GM21381 (cell line): ENCODE measurements around the gene ADCK1.
"Not testable (repeated sequence)": the region's sequence is repeated elsewhere in the genome, so short reads cannot be mapped to it uniquely, and the experiment has no call there.

ENCODE experiments used
- ATAC-seq: cut with Tn5 transposase; IDR thresholded peaks from one replicate; pipeline ENCODE4 v1.9.1; 2021; ENCODE audit warnings: mild to moderate bottlenecking, moderate library complexity; ENCODE audit not compliant: unreplicated experiment

Gene ADCK1

DNA sequence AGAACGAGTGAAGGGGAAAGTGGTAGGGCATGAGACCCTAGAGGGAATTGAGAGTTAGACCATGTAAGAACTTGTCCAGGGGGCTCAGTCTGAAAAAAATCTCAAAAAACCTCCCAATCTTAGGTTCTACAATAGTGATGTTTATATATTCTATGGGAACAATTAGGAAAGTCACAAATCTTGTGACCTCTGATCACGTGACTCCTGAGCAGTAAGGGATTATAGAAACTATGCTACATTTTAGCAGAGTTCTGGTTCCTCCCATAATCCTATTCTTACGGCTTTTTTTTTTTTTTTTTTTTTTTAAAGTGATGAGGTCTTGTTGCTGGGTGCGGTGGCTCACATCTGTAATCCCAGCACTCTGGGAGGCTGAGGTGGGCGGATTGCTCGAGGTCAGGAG is 5.8 kb downstream of the ADCK1 start:
- no peak for ATAC-seq

DNA sequence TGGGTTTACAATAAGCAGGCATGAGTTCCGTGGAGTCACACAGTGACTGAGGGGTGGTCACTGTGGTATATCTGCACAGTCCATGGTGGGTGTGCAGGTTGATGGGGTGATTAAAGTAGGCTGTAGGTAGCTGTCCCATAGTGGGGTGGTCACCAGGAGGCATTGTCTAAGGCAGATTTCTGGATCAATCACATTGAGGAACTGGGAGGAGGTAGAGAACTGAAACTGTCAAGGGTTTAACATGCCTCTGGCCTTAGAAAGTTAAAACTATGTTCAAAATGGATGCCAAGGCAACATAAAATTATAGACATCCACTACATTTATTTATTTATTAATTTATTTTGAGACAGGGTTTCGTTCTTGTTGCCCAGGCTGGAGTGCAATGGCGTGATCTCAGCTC is 8.3 kb downstream of the ADCK1 start:
- no peak for ATAC-seq

DNA sequence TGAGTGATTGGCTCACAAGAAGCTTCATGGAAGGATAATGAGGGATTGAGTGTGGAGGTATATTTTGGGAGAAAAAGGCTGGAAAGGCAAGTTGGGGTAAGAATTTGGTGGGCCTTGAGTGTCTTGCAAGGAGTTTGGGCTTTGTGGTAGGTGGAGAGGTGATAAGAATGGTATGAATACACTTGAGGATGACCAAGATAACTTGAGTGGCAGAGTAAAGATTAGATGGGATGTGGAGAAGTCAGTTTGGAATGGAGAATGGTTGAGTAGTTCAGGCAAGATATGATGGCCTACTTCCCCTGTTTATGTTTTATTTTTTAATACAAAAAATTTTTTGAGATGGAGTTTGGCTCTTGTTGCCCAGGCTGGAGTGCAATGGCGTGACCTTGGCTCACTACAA is 9.1 kb downstream of the ADCK1 start:
- no peak for ATAC-seq

DNA sequence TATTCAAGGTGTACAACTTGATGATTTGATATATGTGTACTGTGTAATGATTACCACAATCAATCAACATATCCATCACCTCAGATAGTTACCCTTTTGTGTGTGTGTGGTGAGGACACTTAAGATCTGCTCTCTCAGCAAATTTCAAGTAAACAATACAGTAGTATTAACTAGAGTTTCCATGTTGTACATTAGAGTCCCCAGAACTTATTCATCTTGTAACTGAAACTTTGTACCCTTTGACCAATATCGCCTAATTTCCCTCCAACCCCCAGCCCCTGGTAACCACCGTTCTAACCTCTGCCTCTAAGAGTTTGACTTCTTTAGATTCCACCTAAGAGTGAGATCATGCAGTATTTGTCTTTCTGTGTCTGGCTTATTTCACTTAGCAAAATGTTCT is 12.1 kb downstream of the ADCK1 start:
- no peak for ATAC-seq

DNA sequence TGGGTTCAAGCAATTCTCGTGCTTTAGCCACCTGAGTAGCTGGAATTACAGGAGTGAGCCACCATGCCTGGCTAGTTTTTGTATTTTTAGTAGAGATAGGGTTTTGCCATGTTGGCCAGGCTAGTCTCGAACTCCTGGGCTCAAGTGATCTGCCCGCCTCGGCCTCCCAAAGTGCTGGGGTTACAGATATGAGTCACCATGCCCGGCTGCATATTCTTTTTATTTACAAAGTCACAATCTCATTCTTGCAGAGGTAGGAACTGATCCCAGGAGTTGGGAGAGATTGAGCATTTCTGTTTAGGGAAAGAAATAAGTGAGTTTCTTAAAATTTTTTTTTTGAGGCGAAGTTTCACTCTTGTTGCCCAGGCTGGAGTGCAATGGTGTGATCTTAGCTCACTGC is 12.8 kb downstream of the ADCK1 start:
- ATAC-seq = not testable (repeated sequence)

DNA sequence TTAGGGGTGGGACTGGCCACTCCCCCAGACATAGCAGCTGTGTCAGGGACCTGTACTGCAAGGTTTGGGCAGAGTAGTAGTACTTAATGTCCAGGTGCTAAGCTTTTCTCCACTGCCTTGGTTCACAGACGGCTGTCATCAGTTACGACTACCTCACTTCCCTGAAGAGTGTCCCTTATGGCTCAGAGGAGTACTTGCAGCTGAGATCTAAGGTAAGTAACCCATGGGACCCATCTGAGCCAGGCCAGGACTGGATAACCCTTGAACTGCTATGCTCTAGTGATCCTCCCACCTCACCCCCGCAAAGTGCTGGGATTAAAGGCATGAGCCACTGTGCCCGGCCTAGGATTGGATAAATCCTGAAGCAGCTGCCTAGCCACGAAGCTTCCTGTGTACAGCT is 22.4 kb downstream of the ADCK1 start:
- ATAC-seq = no peak

DNA sequence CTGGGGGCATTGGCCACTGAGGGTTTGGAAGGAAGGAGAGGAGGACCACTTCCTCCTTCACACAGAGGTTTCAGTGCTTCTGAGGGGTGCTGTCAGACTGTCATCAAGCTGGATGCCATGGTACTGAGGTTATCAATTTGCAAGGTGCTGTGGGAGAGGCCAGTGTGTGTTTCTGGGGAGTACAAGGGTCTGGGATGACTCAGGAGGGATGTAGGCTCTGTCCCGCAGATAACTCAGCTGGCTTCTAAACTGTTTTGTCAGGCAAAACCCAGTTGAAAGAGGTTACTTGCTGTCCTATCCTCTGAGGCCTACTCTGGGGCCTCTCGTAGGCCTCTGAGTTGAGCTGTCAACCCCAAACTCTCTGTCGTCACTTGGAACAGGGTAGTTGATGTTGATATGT is 22.8 kb downstream of the ADCK1 start:
- no peak for ATAC-seq

DNA sequence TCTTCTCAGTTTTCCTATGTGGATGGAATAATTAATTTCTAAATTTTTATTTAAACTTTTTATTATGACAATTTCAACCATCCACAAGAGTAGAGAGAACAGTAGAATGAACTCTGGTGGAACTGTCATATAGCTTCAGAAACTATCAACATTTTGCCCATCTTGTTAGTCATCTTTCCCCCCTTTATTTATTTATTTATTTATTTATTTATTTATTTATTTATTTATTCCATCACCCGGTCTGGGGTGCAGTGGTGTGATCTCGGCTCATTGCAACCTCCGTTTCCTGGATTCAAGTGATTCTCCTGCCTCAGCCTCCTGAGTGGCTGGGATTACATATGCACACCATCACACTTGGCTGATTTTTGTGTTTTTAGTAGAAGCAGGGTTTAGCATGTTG is 23.5 kb downstream of the ADCK1 start:
- no peak for ATAC-seq

DNA sequence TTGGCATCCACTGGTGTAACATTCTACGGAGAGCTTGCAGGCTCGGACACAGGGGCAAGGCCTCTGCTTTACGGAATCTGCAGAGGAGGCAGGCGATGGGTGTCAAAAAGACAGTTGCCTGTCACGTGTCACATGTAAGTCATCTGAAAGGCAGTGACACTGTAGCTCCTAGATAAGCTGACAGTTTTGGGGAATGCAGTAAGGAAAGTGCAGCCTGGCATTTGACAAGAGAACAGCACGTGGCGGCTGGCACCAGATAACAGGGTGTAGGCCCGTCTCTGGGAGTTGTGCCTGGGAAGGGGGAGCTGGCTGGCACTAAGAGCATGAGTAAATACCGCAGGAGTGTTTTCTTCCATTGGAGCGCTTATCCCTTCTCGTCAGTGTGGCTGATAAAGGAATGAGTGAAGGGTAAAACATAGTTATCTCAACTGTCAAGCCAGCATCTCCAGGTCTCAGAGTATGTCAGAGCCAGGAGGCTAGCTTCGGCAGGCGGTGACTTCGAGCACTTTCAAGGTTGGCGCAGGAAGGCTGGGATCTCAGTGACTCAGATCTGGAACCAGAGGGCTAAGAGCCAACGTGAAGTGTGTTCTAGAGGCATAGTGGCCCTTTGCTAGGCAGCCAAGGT is 26.1 kb downstream of the ADCK1 start:
- no peak for ATAC-seq

DNA sequence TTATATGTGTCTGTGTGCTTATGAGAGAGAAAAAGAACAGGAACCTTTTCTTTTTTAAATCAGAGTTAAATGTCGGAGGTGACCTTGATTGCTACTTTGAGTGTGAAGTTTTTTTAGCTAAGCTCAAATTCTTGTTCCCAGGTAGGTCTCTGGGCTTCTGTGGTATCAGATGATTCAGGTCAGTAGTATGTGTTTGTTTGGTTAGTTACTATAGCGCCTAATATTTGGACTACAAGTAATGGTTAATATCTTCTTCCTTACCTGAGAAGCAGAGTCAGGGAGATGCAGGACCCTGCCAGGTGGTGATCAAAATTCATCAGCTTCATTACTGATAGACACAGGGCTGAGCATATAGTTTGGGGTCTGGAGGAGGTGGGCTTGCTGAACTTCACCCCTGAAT is 30.8 kb downstream of the ADCK1 start:
- ATAC-seq = no peak

DNA sequence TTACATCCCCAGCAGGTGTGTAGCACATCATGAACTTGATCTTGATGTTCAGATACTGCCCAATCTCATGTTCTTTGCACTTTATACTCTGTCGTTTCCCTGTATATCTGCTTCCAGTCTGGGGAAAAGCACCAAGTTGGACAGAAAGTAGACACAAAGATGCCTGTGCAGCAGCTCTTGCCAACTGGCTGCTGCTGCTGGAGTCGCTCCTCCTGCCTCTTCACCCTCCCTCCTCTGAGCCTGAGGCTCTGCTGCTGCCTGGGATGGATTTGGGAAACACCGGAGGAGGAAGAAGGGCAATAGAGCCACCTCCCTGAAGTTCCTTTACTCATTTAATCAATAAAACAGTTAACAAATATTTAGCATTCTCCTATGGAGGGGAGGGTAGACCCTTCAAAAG is 32.4 kb downstream of the ADCK1 start:
- ATAC-seq = no peak

DNA sequence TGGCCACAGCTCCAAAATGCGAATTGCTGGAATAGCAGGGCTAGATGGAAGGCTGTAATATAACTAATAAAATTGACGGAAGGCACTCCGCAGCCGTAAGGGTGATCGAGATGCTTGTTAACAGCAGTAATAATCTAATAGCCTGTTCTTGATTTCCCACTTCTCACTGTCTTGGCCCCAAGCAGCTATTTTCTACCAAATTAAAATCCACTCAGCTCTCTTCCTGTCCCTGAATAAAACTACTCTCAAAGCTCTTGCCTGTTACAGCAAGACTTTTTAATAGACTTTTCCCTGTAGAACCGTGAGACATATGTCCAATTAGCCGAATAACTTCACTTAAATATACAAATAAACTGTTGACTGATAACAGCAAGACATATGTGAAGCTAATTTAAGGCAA is 38.0 kb downstream of the ADCK1 start:
- no peak for ATAC-seq

DNA sequence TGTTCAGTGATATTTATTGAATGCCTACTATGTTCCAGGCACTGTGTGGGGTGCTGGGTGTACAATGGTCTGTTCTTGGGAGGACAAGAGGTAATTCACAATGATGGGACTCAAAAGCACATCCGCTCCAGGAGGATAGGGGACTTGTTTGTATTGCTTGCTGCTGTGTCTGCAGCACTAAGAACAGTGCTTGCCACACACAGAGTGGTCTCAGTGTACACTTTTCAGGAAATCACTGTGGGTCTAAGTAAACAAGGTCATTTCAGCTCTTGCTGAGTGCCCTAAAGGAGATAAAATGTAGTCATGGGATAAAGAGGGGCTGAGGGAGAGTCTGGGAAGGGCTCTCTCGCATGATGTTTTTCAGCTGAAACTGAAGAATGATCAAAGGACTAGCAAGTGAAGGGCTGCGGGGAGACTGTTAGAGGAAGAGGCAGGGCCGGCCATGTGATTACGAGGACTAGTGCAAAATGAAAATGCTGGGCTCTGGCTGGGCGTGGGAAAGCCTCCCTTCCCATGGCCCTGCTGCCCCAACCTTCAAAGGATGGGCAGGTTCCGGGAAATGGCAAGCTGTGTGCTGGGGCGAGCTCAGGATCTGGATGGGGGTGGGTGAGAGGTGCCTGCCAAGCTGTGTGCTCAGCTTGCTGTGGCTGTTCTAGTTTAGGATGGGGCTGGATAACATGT is 39.1 kb downstream of the ADCK1 start:
- ATAC-seq = no peak

DNA sequence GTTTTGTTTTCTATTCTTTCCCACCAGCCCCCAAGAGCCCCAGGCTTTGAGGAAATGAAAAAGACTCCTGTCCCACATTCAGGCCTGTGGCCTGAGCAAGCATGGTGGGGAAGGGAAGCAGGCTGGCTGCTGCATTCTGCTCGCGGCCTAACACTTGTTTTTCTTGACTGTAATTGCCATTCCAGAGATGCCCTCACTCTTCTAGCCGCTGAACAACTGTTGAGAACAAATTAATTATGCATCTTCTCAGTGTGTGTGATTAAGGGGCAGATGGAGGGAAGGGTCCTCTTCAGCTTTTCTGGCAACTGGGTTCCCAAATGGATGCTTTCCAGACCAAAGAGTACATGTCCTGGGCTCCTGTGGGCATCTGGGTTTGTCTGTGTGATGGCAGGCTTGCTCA is 43.3 kb downstream of the ADCK1 start:
- ATAC-seq = no peak

DNA sequence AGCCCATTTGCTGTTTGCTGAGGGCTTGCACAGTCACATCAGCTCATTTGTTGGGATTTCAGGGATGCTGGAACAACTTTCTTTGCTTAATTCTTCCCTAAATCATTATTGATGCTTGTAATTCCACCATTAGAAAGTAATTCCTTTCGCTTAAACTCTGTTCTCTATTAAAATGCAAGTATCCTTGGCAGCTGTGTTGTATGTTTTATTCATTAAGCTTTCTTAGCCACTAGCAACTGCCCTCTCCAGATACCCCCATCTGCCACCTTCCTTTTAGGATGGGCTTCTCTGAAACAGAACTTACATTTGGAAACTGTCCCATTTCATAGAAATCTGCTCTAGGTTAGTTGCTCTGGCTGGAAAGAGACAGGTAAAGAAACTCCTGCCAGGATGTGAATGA is 43.7 kb downstream of the ADCK1 start:
- no peak for ATAC-seq

DNA sequence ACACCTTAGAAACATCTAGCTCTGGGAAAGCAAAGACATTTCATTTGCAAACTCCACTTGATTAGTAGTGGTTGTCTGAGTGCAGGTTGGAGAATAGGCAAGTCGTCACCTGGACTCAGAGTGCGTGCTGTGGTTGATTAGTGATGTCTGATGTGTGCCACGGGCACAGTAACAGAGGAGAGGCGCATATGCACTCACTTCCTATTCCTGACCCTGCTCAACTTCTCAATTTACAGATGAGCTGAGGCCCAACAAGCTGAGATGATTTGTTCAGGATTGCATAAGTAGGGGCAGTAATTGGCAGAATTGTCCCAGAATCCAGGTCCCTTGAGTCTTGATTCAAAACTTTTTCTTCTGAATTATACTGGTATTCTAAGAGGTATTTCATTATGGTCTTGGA is 44.9 kb downstream of the ADCK1 start:
- ATAC-seq = no peak

DNA sequence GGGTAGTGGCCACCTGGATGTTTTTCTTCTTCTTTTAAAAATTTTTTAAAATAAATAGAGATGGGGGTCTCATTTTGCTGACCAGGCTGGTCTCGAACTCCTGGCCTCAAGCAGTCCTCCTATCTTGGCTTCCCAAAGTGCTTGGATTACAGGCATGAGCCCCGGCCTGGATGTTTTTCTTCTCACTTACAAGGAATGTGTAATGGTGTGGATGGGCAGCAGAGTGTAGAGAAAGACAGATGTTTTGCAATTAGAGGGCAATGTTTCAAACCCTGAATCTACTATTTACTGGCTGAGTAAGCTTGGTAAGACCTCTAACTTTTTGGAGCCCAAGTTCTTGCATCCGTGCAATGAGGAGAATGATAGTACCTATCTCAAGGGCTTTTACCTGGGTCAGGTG is 48.1 kb downstream of the ADCK1 start:
- ATAC-seq = no peak

DNA sequence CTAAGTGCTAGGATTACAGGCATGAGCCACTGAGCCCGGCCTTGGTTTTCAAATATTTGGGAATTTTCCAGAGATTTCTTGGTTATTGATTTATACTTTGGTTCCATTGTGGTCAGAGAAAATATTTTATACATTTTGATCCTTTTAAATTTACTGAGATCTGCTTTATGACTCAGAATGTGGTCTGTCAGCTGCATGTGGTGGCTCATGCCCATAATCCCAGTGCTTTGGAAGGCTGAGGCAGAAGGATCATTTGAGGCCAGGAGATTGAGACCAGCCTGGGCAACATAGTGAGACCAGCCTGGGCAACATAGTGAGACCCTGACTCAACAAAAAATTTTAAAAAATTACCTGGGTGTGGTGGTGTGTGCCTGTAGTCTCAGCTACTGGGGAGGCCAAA is 49.8 kb downstream of the ADCK1 start:
- ATAC-seq = no peak

DNA sequence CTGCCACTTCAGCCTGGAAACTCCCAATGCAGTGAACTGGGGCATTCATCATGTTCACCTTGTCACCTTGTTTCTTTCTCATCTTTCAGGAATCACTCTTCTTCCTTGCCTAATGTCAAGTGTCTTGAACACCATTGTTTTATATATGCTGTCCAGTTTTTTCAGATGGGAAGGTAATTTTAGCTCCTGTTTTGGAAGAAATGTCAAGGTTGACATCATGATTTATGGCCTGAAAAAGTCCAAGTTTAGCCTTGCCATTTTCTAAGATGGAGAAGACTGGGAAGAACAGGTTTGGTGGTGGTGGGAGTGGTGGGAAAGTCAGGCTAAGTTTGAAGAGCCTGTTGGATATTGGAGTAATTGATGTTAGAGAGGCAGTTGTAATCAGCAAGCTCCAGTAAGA is 54.0 kb downstream of the ADCK1 start:
- no peak for ATAC-seq

DNA sequence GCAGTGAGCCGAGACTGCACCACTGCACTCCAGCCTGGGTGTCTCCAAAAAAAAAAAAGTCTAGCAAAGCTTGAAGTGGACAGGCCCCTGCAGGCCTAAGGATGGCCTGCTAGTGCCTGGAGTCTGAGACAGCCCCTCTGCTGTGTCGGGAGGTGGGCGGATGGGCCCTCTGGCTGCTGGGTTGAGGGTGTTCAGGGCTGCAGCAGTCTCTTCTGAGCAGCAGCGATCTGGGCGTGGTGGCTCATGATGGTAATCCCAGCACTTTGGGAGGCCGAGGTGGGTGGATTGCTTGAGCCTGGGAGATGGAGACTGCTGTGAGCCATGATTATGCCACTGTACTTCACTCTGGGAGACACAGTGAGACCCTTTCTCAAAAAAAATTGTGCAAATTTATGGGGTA is 57.0 kb downstream of the ADCK1 start:
- ATAC-seq = no peak

DNA sequence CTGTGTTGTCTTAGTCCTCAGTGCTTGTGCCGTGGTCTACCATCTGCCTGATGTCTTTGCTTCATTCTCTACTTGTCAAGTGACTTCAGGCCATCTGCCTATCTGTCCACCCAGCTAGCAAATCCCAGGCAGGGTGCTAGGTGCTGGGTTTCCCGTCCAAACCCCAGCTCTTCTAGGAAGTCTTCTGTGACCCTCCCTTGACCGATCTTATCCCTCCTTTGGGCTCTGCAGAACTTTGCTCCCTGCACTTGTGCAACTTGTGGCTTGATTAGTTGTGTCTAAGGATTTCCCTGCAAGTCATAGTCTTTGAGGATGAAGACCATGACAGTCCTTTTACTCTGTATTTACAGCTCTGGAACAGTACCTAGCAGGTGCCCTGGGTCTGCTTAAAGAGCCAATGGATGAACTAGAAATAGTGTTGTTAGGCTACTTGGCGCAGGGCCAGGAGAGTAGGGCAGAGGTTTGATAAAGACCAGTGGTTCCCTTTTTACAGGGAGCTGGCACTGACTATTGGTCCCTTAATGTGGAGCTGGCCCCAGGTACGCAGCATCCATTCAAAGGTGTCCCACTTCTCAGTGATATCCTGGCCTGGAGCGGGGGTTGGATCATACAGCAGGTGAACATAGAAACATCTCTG is 60.1 kb downstream of the ADCK1 start:
- no peak for ATAC-seq

DNA sequence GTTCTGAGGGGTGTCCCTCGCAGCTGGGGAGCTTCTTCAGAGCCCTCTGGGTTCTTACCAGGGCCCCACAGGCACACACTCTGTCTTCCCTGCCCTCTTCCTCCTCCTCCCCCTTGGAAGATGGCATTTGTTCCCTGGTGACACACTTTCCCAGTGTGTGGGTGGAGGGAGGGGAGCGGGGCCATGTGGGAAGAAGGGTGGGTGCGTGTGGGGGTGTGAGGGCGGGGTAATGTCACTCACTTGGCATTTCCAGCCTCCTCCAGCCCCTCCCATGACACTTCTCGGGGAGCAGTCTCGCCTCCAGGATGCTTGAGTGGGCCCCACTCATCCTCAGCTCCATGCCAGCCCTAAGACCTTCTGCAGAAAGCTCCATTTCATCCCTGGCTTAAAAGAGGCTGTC is 61.3 kb downstream of the ADCK1 start:
- ATAC-seq = no peak
